22Rv1 (cell line): ENCODE measurements around the gene ZBED4.

Source experiments
- H3K27ac ChIP-seq: fragments of 450-650 bp; 2 replicates; pipeline ENCODE4 v1.5.1; 2017
- CTCF ChIP-seq: fragments of 450-650 bp; IDR thresholded peaks from 2 replicates; pipeline ENCODE4 v1.5.1; 2017; ENCODE audit warnings: mild to moderate bottlenecking
- ZFX ChIP-seq: fragments of 450-650 bp; IDR thresholded peaks from 2 replicates; pipeline ENCODE4 v1.6.1; 2017; ENCODE audit warnings: antibody characterized with exemption, borderline replicate concordance

The ZBED4 gene

GRCh38 chr22:49936973-49937757, 83.5 kb downstream of the ZBED4 start:
- no peak for TF ChIP-seq ZFX
- TF ChIP-seq CTCF, result no peak
- no peak overlapping the region for H3K27ac ChIP-seq

- TF ChIP-seq CTCF, result no peak
- no peak for TF ChIP-seq ZFX
- no peak overlapping the region for H3K27ac ChIP-seq
Observed at GRCh38 chr22:49937758-49938564, 84.3 kb downstream of the ZBED4 start.

- TF ChIP-seq CTCF (no peak), ZFX (no peak)
- no peak overlapping the region for H3K27ac ChIP-seq
Observed at GRCh38 chr22:49938565-49939136, 85.0 kb downstream of the ZBED4 start.
